CD14-positive monocyte (primary cell): Measurements from ENCODE around the gene BUD31. TPM values are rescaled to one million over a fixed set of nuclear protein-coding genes. Genes with fewer than 3 reads are reported as not detected.
A peak's percentile ranks its signal among the peaks of the same experiment; 100 is the strongest.

Source experiments
- DNase-seq, 3 donors: peaks; one replicate each; pipeline ENCODE4 v3.0.0-alpha.2; 2011 to 2022
- H2AFZ ChIP-seq: 2 replicates; pipeline ENCODE4 v1.6.0; 2012; ENCODE audit warnings: mild to moderate bottlenecking, low read depth, low read length, inconsistent platforms; ENCODE audit not compliant: insufficient read depth, poor library complexity, severe bottlenecking
- H3K27ac ChIP-seq, 2 donors: 1 replicate in 1 of 2; 2 replicates in 1 of 2; pipeline ENCODE4 v1.5.1; 2012 to 2013; ENCODE audit warnings: low read length in 2 of 2, control low read depth in 1 of 2, inconsistent platforms in 1 of 2, low read depth in 1 of 2, mild to moderate bottlenecking in 1 of 2
- H3K27me3 ChIP-seq, 2 donors: one replicate each; pipeline versions ENCODE4 v1.6.0 to v1.6.1; 2011 to 2013; ENCODE audit warnings: low read length in 2 of 2; ENCODE audit not compliant: control insufficient read depth in 2 of 2, insufficient read depth in 2 of 2
- H3K36me3 ChIP-seq, 2 donors: replicated peaks in 1 of 2; 1 replicate in 1 of 2; 2 replicates in 1 of 2; pipeline versions ENCODE4 v1.5.1 to v1.6.1; 2012 to 2013; ENCODE audit warnings: low read length in 2 of 2, control low read depth in 1 of 2, inconsistent platforms in 1 of 2, mild to moderate bottlenecking in 1 of 2; ENCODE audit not compliant: insufficient read depth in 2 of 2, control insufficient read depth in 1 of 2
- H3K4me1 ChIP-seq, 2 donors: 1 replicate in 1 of 2; 2 replicates in 1 of 2; pipeline versions ENCODE4 v1.5.1 to v1.6.1; 2012 to 2013; ENCODE audit warnings: low read length in 2 of 2, control low read depth in 1 of 2, inconsistent platforms in 1 of 2, mild to moderate bottlenecking in 1 of 2, moderate library complexity in 1 of 2; ENCODE audit not compliant: insufficient read depth in 2 of 2, control insufficient read depth in 1 of 2
- H3K4me2 ChIP-seq: replicated peaks from 2 replicates; pipeline ENCODE3; 2012; ENCODE audit warnings: low read length, moderate library complexity, mild to moderate bottlenecking; ENCODE audit not compliant: poor library complexity, severe bottlenecking; ENCODE audit errors: extremely low read depth
- H3K4me3 ChIP-seq, 3 experiments: fragments of 200-600 bp in 1 of 3; sonication (generic) in 1 of 3; replicated peaks in 1 of 3; 1 replicate in 2 of 3; 2 replicates in 1 of 3; pipeline ENCODE4 v1.5.1; 2011 to 2013; ENCODE audit warnings: low read length in 3 of 3, mild to moderate bottlenecking in 3 of 3, control low read depth in 2 of 3, low read depth in 2 of 3, inconsistent platforms in 1 of 3, moderate library complexity in 1 of 3
- H3K79me2 ChIP-seq: 2 replicates; pipeline ENCODE4 v1.6.0; 2012; ENCODE audit warnings: mild to moderate bottlenecking, control low read depth, inconsistent platforms, low read length, moderate library complexity; ENCODE audit not compliant: insufficient read depth
- H3K9ac ChIP-seq: 2 replicates; pipeline ENCODE4 v1.6.0; 2017; ENCODE audit warnings: low read length, mild to moderate bottlenecking; ENCODE audit not compliant: insufficient read depth, poor library complexity, severe bottlenecking
- H3K9me3 ChIP-seq, 2 donors: replicated peaks in 1 of 2; 1 replicate in 1 of 2; 2 replicates in 1 of 2; pipeline versions ENCODE4 v1.5.1 to v1.6.1; 2012 to 2013; ENCODE audit warnings: low read length in 2 of 2, control low read depth in 1 of 2; ENCODE audit not compliant: control insufficient read depth in 1 of 2, insufficient read depth in 1 of 2
- H4K20me1 ChIP-seq: 2 replicates; pipeline ENCODE4 v1.6.0; 2012; ENCODE audit warnings: mild to moderate bottlenecking, low read length, control low read depth, moderate library complexity; ENCODE audit not compliant: insufficient read depth
- H3K27ac Mint-ChIP-seq, 7 donors: one replicate each; pipeline ENCODE4 v1.8.0; 2020; ENCODE audit warnings: mild to moderate bottlenecking in 7 of 7, mixed read lengths in 7 of 7, moderate library complexity in 6 of 7, inconsistent platforms in 2 of 7
- H3K27me3 Mint-ChIP-seq, 3 donors: one replicate each; pipeline ENCODE4 v1.8.0; 2021 to 2022; ENCODE audit warnings: low read depth in 3 of 3, mild to moderate bottlenecking in 3 of 3, mixed read lengths in 3 of 3, moderate library complexity in 3 of 3, inconsistent platforms in 1 of 3
- H3K36me3 Mint-ChIP-seq, 2 donors: one replicate each; pipeline ENCODE4 v1.8.0; 2020; ENCODE audit warnings: mixed read lengths in 2 of 2, inconsistent platforms in 1 of 2, mild to moderate bottlenecking in 1 of 2
- H3K4me1 Mint-ChIP-seq: one replicate; pipeline ENCODE4 v1.8.0; 2020; ENCODE audit warnings: mild to moderate bottlenecking, mixed read lengths
- H3K4me3 Mint-ChIP-seq, 2 donors: one replicate each; pipeline ENCODE4 v1.8.0; 2020; ENCODE audit warnings: mild to moderate bottlenecking in 2 of 2, mixed read lengths in 2 of 2, moderate library complexity in 1 of 2
- H3K9me3 Mint-ChIP-seq, 7 donors: one replicate each; pipeline ENCODE4 v1.8.0; 2020 to 2022; ENCODE audit warnings: mixed read lengths in 7 of 7, mild to moderate bottlenecking in 6 of 7, moderate library complexity in 6 of 7, inconsistent platforms in 2 of 7
- CTCF ChIP-seq: fragments of 200-600 bp; IDR thresholded peaks from one replicate; pipeline ENCODE4 v1.8.0; 2022; ENCODE audit warnings: antibody characterized with exemption, mild to moderate bottlenecking
- WGBS: methylation state at CpG from one replicate; pipeline ENCODE4 v1.1.5; 2013; ENCODE audit warnings: missing lambda C conversion rate; ENCODE audit not compliant: insufficient coverage; 5-methylcytosine and 5-hydroxymethylcytosine counted together
- intact Hi-C, 2 donors: fragments of 100-400 bp; cut with micrococcal nuclease; formaldehyde crosslinking; loops; one replicate each; pipeline versions ENCODE4 v1.15.0 to v1.15.1; 2023
- polyA plus RNA-seq, 3 donors: library from polyadenylated mRNA; depleted of rRNA in 1 of 3; unstranded in 2 of 3; stranded (reverse) in 1 of 3; fragments of 300-500 nt in 2 of 3; fragments of >200 nt in 1 of 3; fragmentation: Illumina TruSeq in 2 of 3; gene quantifications; 1 replicate in 2 of 3; 2 replicates in 1 of 3; pipeline ENCODE4 v1.2.3, GENCODE V29; 2012 to 2021

Gene BUD31
- polyA plus RNA-seq, 3 donors, result 34.3 to 256 (median 241) TPM

DNA sequence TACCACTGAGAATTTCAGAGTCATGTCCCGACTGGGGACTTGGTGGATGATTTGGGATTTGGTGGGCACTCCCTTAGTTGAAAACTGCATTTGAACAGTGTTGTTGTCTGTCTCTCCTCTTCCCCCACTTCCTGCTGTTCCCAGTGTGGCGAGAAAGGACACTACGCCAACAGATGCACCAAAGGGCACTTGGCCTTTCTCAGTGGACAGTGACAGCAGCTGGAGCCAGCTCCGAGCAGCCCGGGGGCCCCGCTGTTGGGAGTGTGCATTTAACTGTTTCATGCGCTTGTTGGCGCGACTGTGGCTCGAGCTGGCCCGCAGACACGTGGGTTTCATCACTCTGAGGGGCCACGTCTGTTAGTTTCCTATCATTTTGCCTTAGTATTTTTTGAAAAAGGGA, 47.5 kb downstream of the BUD31 start:
- no peaks in the 10 kb centered on the region for H3K9me3 ChIP-seq
- H3K4me1 Mint-ChIP-seq, result no peaks in the 10 kb centered on the region
- no peak overlapping the region for H2AFZ ChIP-seq
- TF ChIP-seq CTCF, result no peak
- peaks cover 38% of the 10 kb centered on the region for H3K79me2 ChIP-seq
- intact Hi-C loops, result no loop called here
- no peaks in the 10 kb centered on the region for H3K27me3 ChIP-seq
- no peak overlapping the region for H3K27ac ChIP-seq
- no peaks in the 10 kb centered on the region for H3K27me3 Mint-ChIP-seq
- no peak overlapping the region for H3K9ac ChIP-seq
- no peaks in the 10 kb centered on the region for H3K9me3 Mint-ChIP-seq
- no peaks in the 10 kb centered on the region for H3K4me1 ChIP-seq
- H3K4me2 ChIP-seq, result no peak overlapping the region
- H3K4me3 Mint-ChIP-seq, result no peak overlapping the region
- WGBS, result 80% methylated on average over 9 of the region's 13 CpGs
- no peak overlapping the region for H3K27ac Mint-ChIP-seq
- no peak overlapping the region for H3K4me3 ChIP-seq
- peaks cover 80% of the 10 kb centered on the region for H4K20me1 ChIP-seq
- no peak for DNase-seq
- H3K36me3 ChIP-seq, result peaks cover 90 to 100% of the 10 kb centered on the region in 2 donors
- peaks cover 74 to 93% of the 10 kb centered on the region in 2 donors for H3K36me3 Mint-ChIP-seq

DNA sequence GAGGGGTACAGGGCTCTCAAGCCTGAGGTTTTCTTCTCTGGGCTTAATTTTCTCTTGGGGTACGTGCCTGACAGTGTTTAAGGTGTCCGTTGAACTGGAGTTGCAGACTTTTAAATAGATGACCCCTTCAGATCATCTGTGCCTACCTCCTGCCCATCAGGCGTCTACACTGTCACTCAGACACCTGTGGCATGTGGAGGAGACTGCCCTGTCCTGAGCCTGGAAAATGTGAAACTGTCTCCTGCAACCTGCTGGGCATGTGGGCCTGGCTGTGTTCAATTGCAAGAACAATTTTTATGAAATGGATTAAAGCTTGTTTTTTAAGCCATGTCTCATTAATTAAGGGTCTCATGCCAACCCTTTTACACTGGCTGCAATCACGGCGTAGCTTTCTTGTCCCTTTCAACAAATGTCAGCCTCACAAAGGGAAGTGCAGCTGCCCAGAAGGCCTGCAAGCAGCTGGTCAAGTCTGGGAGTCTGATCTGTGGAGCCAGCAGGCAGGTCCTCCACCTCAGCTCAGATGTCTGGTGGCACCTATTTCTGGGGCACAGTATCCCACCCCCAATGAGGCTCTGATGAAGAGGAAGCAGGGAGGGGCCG, 48.4 kb downstream of the BUD31 start:
- Mint-ChIP-seq H3K27ac (peak overlapping the region in 3 of 7 donors; percentile 15 to 28 (median 27)), H3K9me3 (no peaks in the 10 kb centered on the region), H3K4me3 (no peak overlapping the region), H3K36me3 (peaks cover 72 to 96% of the 10 kb centered on the region in 2 donors), H3K4me1 (no peaks in the 10 kb centered on the region), H3K27me3 (no peaks in the 10 kb centered on the region)
- 81% methylated on average over 2 of the region's 6 CpGs for WGBS
- H3K27ac ChIP-seq, result no peak overlapping the region
- peaks cover 47% of the 10 kb centered on the region for H3K79me2 ChIP-seq
- no peak overlapping the region for H3K9ac ChIP-seq
- H3K4me1 ChIP-seq, result no peaks in the 10 kb centered on the region
- no peak overlapping the region for H2AFZ ChIP-seq
- no peak for DNase-seq
- H3K4me2 ChIP-seq, result no peak overlapping the region
- no peak overlapping the region for H3K4me3 ChIP-seq
- H3K27me3 ChIP-seq, result no peaks in the 10 kb centered on the region
- intact Hi-C loops, result no loop called here
- TF ChIP-seq CTCF, result no peak
- H4K20me1 ChIP-seq, result peaks cover 89% of the 10 kb centered on the region
- peaks cover 81 to 93% of the 10 kb centered on the region in 2 donors for H3K36me3 ChIP-seq
- no peaks in the 10 kb centered on the region for H3K9me3 ChIP-seq
